ENCODE data around the gene NRG4. TPM values are rescaled to one million over a fixed set of nuclear protein-coding genes. Genes with fewer than 3 reads are reported as not detected.

The NRG4 gene
- total RNA-seq, 1 donor from 2014 or later: not detected

GRCh38 chr15:75902129-75902557, 110.1 kb downstream of the NRG4 start:
- TF ChIP-seq, protein P1, sequence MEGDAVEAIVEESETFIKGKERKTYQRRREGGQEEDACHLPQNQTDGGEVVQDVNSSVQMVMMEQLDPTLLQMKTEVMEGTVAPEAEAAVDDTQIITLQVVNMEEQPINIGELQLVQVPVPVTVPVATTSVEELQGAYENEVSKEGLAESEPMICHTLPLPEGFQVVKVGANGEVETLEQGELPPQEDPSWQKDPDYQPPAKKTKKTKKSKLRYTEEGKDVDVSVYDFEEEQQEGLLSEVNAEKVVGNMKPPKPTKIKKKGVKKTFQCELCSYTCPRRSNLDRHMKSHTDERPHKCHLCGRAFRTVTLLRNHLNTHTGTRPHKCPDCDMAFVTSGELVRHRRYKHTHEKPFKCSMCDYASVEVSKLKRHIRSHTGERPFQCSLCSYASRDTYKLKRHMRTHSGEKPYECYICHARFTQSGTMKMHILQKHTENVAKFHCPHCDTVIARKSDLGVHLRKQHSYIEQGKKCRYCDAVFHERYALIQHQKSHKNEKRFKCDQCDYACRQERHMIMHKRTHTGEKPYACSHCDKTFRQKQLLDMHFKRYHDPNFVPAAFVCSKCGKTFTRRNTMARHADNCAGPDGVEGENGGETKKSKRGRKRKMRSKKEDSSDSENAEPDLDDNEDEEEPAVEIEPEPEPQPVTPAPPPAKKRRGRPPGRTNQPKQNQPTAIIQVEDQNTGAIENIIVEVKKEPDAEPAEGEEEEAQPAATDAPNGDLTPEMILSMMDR (conservative IDR thresholded peaks at IDR 0.05; ENCODE audit: low read depth, low read length): no peak
- no peak for DNase-seq (ENCODE audit: low read depth)
- no peak overlapping the region for H3K4me3 ChIP-seq (ENCODE audit: low read depth, low read length)

GRCh38 chr15:75900577-75900976, 111.6 kb downstream of the NRG4 start:
- TF ChIP-seq, protein P1 (conservative IDR thresholded peaks at IDR 0.05; ENCODE audit: low read depth, low read length): no peak
- H3K4me3 ChIP-seq (ENCODE audit: low read depth, low read length): no peak overlapping the region
- no peak for DNase-seq (ENCODE audit: low read depth)

DNA sequence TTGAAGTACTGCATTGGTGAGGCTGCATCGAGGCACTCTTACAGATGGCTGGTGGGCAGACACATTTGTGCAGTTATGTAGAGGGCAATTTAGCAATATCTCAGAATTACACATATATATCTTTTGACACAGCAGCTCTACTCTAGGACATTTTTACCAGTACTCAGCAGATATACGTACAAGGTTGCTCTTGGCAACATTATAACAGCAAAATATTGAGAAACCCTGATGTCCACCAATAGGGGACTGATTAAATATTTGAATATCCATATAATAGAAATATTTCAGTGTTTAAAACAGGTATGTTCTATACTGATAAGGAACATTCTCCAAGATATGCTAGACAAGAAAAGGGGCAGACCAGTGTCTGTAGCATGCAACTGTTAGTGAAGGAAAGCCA, 116.5 kb downstream of the NRG4 start:
- TF ChIP-seq, protein P1 (conservative IDR thresholded peaks at IDR 0.05; ENCODE audit: low read depth, low read length): no peak
- no peak overlapping the region for H3K4me3 ChIP-seq (ENCODE audit: low read depth, low read length)
- DNase-seq (ENCODE audit: low read depth): no peak

- peak; percentile 68 for DNase-seq (ENCODE audit: low read depth)
- H3K4me3 ChIP-seq (ENCODE audit: low read depth, low read length): no peak overlapping the region
- TF ChIP-seq, protein P1 (conservative IDR thresholded peaks at IDR 0.05; ENCODE audit: low read depth, low read length): no peak
Measured at GRCh38 chr15:75891895-75892294, 120.3 kb downstream of the NRG4 start.

Other genes starting within 250 kb of the NRG4 start
- 30.7 and 40.9 TPM in 2 replicates for gene UBE2Q2, start 169.0 kb downstream of the NRG4 start, total RNA-seq
- gene FBXO22, start 108.5 kb downstream of the NRG4 start, total RNA-seq: 38.7 and 42.5 TPM in 2 replicates
- gene TMEM266, start 47.6 kb upstream of the NRG4 start, total RNA-seq: not detected in 2 replicates